Measurements from ENCODE around the gene AP2A2.

The AP2A2 gene

GRCh38 chr11:1044160-1044559 is 118.5 kb downstream of the AP2A2 start:
- Histone ChIP-seq H3K27me3 (no peaks in the 10 kb centered on the region), H3K36me3 (no peaks in the 10 kb centered on the region), H3K9me3 (no peaks in the 10 kb centered on the region), H3K4me3 (ENCODE audit: low read depth in 1 of 2, low read length in 1 of 2) (no peak overlapping the region), H3K4me1 (ENCODE audit: control insufficient read depth in 1 of 2, insufficient read depth in 1 of 2, low read depth in 1 of 2, low read length in 1 of 2) (peaks cover 17 to 18% of the 10 kb centered on the region in 2 experiments), H3K27ac (no peak overlapping the region)
- no peak for TF ChIP-seq CTCF (IDR thresholded peaks at IDR 0.05)

- Histone ChIP-seq H3K9me3 (no peaks in the 10 kb centered on the region), H3K27me3 (no peaks in the 10 kb centered on the region), H3K36me3 (no peaks in the 10 kb centered on the region), H3K4me3 (ENCODE audit: low read depth in 1 of 2, low read length in 1 of 2) (no peak overlapping the region), H3K27ac (no peak overlapping the region), H3K4me1 (ENCODE audit: control insufficient read depth in 1 of 2, insufficient read depth in 1 of 2, low read depth in 1 of 2, low read length in 1 of 2) (peaks cover 24 to 36% of the 10 kb centered on the region in 2 experiments)
- TF ChIP-seq CTCF (IDR thresholded peaks at IDR 0.05) = no peak
These were observed 122.0 kb downstream of the AP2A2 start for GRCh38 chr11:1047595-1048156.

DNA sequence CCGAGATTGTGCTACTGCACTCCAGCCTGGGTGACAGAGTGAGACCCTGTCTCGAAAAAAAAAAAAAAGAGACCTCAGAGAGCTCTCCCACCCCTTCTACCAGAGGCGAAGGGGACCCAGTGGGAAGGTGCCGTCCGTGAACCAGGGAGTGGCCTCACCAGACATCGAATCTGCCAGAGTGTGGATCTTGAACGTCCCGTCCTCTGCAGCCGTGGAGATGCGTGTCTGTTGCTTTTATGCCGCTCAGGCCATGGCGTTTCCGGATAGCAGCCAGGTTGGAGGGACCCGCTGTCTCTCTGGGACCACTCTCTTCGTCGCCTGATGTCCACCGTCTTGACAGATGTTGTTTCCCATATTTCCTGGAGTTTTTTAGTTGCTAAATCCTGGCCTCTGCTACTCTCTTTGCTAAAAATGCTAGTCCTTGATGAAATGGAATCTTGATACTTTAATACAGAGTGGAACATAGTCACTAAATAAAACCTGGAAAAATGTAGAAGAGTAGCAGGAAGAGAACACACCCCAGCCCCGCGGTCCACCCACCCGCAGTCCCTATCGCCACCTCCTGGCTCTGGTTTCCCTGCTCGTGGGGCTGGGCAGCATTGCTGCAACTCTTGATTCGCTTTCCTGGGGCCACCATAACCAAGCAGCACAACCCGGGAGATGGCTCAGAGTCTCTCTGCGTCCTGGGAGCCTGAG is 122.9 kb downstream of the AP2A2 start:
- H3K9me3 ChIP-seq = no peaks in the 10 kb centered on the region
- no peaks in the 10 kb centered on the region for H3K36me3 ChIP-seq
- TF ChIP-seq CTCF (IDR thresholded peaks at IDR 0.05) = no peak
- peaks cover 24 to 36% of the 10 kb centered on the region in 2 experiments for H3K4me1 ChIP-seq (ENCODE audit: control insufficient read depth in 1 of 2, insufficient read depth in 1 of 2, low read depth in 1 of 2, low read length in 1 of 2)
- H3K4me3 ChIP-seq (ENCODE audit: low read depth in 1 of 2, low read length in 1 of 2) = no peak overlapping the region
- H3K27me3 ChIP-seq = no peaks in the 10 kb centered on the region
- no peak overlapping the region for H3K27ac ChIP-seq

- Histone ChIP-seq H3K4me3 (ENCODE audit: low read depth in 1 of 2, low read length in 1 of 2) (no peak overlapping the region), H3K4me1 (ENCODE audit: control insufficient read depth in 1 of 2, insufficient read depth in 1 of 2, low read depth in 1 of 2, low read length in 1 of 2) (peaks cover 24 to 36% of the 10 kb centered on the region in 2 experiments), H3K27ac (no peak overlapping the region), H3K36me3 (no peaks in the 10 kb centered on the region), H3K27me3 (no peaks in the 10 kb centered on the region), H3K9me3 (no peaks in the 10 kb centered on the region)
- TF ChIP-seq CTCF (IDR thresholded peaks at IDR 0.05) = no peak
These were observed 123.4 kb downstream of the AP2A2 start for GRCh38 chr11:1049071-1049405.

GRCh38 chr11:1049431-1049891 is 123.8 kb downstream of the AP2A2 start:
- no peaks in the 10 kb centered on the region for H3K27me3 ChIP-seq
- no peaks in the 10 kb centered on the region for H3K36me3 ChIP-seq
- H3K27ac ChIP-seq = no peak overlapping the region
- no peaks in the 10 kb centered on the region for H3K9me3 ChIP-seq
- H3K4me1 ChIP-seq (ENCODE audit: control insufficient read depth in 1 of 2, insufficient read depth in 1 of 2, low read depth in 1 of 2, low read length in 1 of 2) = peaks cover 24 to 36% of the 10 kb centered on the region in 2 experiments
- TF ChIP-seq CTCF (IDR thresholded peaks at IDR 0.05) = no peak
- no peak overlapping the region for H3K4me3 ChIP-seq (ENCODE audit: low read depth in 1 of 2, low read length in 1 of 2)

Data from neutrophil (primary cell).